Astrocyte (in vitro differentiated cells and primary cell): ENCODE results near the gene ADAM19.

Experiments
- EZH2 ChIP-seq: IDR thresholded peaks from 2 replicates; pipeline ENCODE4 v1.6.1; 2012; ENCODE audit warnings: mild to moderate bottlenecking, low read length, inconsistent platforms; ENCODE audit not compliant: insufficient read depth
- TF ChIP-seq, protein P1 (sequence below): IDR thresholded peaks from 2 replicates; pipeline ENCODE4 v1.5.1; 2011; ENCODE audit warnings: low read depth, mild to moderate bottlenecking, inconsistent platforms, low read length, moderate library complexity; ENCODE audit not compliant: insufficient read depth

DNA sequence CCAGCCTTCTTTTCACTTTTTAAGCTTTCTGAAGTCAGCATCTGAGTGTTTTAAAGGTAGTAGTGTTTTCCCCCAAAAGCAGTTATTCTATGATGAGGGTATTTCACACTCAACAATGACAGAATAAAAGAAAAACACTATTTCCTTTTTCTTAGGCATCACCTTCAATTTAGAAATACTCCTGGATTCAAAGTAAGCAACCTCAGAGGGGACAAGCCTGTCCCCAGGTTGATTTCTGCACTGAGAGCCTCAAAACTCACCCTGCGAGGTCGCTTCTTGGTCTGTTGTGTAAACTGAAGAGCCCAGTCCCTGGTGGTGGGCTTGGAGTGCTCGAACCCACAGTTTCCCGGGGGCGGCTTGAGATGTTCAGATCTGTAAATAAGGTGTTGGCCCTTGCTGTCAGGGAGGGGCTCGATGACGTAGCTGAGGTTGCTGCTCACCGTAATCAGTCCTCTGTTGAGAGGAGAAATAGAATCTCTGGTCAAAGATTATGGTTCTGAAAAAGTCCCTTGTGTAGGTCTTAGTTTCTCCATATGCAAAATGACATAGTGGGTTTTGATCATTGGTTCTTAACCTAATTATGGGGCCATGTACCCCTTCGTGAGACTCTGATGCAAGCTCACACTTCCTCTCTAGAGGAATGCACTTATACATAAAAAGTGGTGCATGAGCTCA, 55.9 kb downstream of the ADAM19 start:
- TF ChIP-seq, protein P1, sequence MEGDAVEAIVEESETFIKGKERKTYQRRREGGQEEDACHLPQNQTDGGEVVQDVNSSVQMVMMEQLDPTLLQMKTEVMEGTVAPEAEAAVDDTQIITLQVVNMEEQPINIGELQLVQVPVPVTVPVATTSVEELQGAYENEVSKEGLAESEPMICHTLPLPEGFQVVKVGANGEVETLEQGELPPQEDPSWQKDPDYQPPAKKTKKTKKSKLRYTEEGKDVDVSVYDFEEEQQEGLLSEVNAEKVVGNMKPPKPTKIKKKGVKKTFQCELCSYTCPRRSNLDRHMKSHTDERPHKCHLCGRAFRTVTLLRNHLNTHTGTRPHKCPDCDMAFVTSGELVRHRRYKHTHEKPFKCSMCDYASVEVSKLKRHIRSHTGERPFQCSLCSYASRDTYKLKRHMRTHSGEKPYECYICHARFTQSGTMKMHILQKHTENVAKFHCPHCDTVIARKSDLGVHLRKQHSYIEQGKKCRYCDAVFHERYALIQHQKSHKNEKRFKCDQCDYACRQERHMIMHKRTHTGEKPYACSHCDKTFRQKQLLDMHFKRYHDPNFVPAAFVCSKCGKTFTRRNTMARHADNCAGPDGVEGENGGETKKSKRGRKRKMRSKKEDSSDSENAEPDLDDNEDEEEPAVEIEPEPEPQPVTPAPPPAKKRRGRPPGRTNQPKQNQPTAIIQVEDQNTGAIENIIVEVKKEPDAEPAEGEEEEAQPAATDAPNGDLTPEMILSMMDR = no peak
- TF ChIP-seq EZH2 = no peak
